Measurements from ENCODE around the gene ALCAM. TPM values are rescaled to one million over a fixed set of nuclear protein-coding genes. Genes with fewer than 3 reads are reported as not detected.

The ALCAM gene
- total and polyA plus RNA-seq, 2 of the 8 experiments (the other 6 are each of a cell fraction or from before 2014, with no cell fraction given) = 10.8 to 33.0 TPM

DNA sequence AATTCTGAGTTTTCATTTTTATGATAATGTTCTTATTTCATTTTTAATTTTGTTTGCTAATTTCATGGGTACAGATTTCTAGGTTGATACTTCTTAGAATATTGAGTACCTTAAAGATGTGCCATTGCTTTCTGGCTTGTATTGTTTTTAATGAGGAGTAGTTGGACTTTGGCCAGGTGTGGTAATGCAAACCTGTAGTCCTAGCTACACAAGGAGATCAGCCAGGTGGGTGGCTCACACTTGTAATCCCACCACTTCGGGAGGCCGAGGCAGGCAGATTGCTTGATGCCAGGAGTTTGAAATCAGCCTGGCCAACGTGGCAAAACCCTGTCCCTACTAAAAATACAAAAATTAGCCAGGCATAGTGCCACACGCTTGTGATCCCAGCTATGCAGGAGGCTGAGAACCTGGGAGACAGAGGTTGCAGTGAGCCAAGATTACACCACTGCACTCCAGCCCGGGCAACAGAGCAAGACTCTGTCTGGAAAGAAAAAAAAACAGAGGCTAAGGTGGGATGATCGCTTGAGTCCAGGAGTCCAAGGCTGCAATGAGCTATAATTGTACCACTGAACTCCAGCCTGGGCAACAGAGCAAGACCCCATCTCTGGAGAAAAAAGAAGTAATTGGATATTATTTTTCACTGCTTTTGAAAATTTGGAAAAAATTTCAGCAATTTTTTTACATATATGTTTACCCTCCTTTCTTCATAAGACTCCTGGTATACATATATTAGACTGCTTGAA, 198.0 kb downstream of the ALCAM start (continued):
- TF ChIP-seq, protein P1, sequence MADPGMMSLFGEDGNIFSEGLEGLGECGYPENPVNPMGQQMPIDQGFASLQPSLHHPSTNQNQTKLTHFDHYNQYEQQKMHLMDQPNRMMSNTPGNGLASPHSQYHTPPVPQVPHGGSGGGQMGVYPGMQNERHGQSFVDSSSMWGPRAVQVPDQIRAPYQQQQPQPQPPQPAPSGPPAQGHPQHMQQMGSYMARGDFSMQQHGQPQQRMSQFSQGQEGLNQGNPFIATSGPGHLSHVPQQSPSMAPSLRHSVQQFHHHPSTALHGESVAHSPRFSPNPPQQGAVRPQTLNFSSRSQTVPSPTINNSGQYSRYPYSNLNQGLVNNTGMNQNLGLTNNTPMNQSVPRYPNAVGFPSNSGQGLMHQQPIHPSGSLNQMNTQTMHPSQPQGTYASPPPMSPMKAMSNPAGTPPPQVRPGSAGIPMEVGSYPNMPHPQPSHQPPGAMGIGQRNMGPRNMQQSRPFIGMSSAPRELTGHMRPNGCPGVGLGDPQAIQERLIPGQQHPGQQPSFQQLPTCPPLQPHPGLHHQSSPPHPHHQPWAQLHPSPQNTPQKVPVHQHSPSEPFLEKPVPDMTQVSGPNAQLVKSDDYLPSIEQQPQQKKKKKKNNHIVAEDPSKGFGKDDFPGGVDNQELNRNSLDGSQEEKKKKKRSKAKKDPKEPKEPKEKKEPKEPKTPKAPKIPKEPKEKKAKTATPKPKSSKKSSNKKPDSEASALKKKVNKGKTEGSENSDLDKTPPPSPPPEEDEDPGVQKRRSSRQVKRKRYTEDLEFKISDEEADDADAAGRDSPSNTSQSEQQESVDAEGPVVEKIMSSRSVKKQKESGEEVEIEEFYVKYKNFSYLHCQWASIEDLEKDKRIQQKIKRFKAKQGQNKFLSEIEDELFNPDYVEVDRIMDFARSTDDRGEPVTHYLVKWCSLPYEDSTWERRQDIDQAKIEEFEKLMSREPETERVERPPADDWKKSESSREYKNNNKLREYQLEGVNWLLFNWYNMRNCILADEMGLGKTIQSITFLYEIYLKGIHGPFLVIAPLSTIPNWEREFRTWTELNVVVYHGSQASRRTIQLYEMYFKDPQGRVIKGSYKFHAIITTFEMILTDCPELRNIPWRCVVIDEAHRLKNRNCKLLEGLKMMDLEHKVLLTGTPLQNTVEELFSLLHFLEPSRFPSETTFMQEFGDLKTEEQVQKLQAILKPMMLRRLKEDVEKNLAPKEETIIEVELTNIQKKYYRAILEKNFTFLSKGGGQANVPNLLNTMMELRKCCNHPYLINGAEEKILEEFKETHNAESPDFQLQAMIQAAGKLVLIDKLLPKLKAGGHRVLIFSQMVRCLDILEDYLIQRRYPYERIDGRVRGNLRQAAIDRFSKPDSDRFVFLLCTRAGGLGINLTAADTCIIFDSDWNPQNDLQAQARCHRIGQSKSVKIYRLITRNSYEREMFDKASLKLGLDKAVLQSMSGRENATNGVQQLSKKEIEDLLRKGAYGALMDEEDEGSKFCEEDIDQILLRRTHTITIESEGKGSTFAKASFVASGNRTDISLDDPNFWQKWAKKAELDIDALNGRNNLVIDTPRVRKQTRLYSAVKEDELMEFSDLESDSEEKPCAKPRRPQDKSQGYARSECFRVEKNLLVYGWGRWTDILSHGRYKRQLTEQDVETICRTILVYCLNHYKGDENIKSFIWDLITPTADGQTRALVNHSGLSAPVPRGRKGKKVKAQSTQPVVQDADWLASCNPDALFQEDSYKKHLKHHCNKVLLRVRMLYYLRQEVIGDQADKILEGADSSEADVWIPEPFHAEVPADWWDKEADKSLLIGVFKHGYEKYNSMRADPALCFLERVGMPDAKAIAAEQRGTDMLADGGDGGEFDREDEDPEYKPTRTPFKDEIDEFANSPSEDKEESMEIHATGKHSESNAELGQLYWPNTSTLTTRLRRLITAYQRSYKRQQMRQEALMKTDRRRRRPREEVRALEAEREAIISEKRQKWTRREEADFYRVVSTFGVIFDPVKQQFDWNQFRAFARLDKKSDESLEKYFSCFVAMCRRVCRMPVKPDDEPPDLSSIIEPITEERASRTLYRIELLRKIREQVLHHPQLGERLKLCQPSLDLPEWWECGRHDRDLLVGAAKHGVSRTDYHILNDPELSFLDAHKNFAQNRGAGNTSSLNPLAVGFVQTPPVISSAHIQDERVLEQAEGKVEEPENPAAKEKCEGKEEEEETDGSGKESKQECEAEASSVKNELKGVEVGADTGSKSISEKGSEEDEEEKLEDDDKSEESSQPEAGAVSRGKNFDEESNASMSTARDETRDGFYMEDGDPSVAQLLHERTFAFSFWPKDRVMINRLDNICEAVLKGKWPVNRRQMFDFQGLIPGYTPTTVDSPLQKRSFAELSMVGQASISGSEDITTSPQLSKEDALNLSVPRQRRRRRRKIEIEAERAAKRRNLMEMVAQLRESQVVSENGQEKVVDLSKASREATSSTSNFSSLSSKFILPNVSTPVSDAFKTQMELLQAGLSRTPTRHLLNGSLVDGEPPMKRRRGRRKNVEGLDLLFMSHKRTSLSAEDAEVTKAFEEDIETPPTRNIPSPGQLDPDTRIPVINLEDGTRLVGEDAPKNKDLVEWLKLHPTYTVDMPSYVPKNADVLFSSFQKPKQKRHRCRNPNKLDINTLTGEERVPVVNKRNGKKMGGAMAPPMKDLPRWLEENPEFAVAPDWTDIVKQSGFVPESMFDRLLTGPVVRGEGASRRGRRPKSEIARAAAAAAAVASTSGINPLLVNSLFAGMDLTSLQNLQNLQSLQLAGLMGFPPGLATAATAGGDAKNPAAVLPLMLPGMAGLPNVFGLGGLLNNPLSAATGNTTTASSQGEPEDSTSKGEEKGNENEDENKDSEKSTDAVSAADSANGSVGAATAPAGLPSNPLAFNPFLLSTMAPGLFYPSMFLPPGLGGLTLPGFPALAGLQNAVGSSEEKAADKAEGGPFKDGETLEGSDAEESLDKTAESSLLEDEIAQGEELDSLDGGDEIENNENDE (IDR thresholded peaks at IDR 0.05; ENCODE audit: insufficient replicate concordance, low read length) = no peak
- TF ChIP-seq, protein P2, sequence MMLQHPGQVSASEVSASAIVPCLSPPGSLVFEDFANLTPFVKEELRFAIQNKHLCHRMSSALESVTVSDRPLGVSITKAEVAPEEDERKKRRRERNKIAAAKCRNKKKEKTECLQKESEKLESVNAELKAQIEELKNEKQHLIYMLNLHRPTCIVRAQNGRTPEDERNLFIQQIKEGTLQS (IDR thresholded peaks at IDR 0.05; ENCODE audit: insufficient read depth, low read depth, low read length) = no peak
- TF ChIP-seq, protein P3, sequence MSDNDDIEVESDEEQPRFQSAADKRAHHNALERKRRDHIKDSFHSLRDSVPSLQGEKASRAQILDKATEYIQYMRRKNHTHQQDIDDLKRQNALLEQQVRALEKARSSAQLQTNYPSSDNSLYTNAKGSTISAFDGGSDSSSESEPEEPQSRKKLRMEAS (IDR thresholded peaks at IDR 0.05) = no peak
- no peak for TF ChIP-seq ASH2L (IDR thresholded peaks at IDR 0.05; ENCODE audit: low read length)
- TF ChIP-seq JUND (IDR thresholded peaks at IDR 0.05; ENCODE audit: low read length) = no peak
- no peak for TF ChIP-seq SRF (IDR thresholded peaks at IDR 0.05; ENCODE audit: low read depth, low read length)
- no peak for TF ChIP-seq EGR1 (IDR thresholded peaks at IDR 0.05; ENCODE audit: borderline replicate concordance, low read depth, low read length)
- no peak for TF ChIP-seq TBP (IDR thresholded peaks at IDR 0.05; ENCODE audit: low read depth, low read length)
- TF ChIP-seq POLR2A (IDR thresholded peaks at IDR 0.05; ENCODE audit: control extremely low read depth in 1 of 2, low read depth in 2 of 2, low read length in 2 of 2) = no peak
- no peak for TF ChIP-seq RFX5 (IDR thresholded peaks at IDR 0.05; ENCODE audit: borderline replicate concordance, low read depth, low read length)

Measured in H1 (cell line).